ENCODE measurements around the gene DSCAM.

GRCh38 chr21:40751221-40751620 is 95.7 kb downstream of the DSCAM start:
- TF ChIP-seq CTCF (IDR thresholded peaks at IDR 0.05) (no peak), POLR2A (IDR thresholded peaks at IDR 0.05) (no peak)

Data from Peyer's patch (tissue), 4 donors.